GM12878 (cell line): ENCODE data around the gene TSC22D3.

Experiments
- CTCF ChIP-seq, 3 experiments: IDR thresholded peaks in 2 of 3; conservative IDR thresholded peaks in 1 of 3; 2 replicates each; pipeline ENCODE4 v1.5.1; 2011; ENCODE audit warnings: low read depth in 3 of 3, low read length in 3 of 3, mild to moderate bottlenecking in 3 of 3, control low read depth in 2 of 3, moderate library complexity in 2 of 3, inconsistent platforms in 1 of 3, mixed read lengths in 1 of 3; ENCODE audit not compliant: control insufficient read depth in 2 of 3, insufficient read depth in 1 of 3; ENCODE audit errors: extremely low read depth in 1 of 3
- EZH2 ChIP-seq: IDR thresholded peaks from 2 replicates; pipeline ENCODE4 v1.6.1; 2012; ENCODE audit warnings: low read depth, mild to moderate bottlenecking, control low read depth, inconsistent platforms, low read length, borderline replicate concordance; ENCODE audit not compliant: control insufficient read depth
- IKZF1 ChIP-seq: fragments of 450-650 bp; conservative IDR thresholded peaks from 2 replicates; pipeline ENCODE4 v1.6.1; 2017; ENCODE audit warnings: antibody characterized with exemption, mild to moderate bottlenecking
- PML ChIP-seq: IDR thresholded peaks from 2 replicates; pipeline ENCODE4 v1.6.1; 2012; ENCODE audit warnings: low read length, inconsistent platforms
- POLR2A ChIP-seq: IDR thresholded peaks from 2 replicates; pipeline ENCODE4 v1.6.1; 2011; ENCODE audit warnings: low read depth, mild to moderate bottlenecking, low read length
- POLR2AphosphoS2 ChIP-seq: IDR thresholded peaks from 2 replicates; pipeline ENCODE4 v1.6.1; 2011; ENCODE audit warnings: low read depth, mild to moderate bottlenecking, low read length, improper control_type of control experiment, moderate library complexity
- POLR2AphosphoS5 ChIP-seq: IDR thresholded peaks from 2 replicates; pipeline ENCODE4 v1.6.1; 2011; ENCODE audit warnings: mild to moderate bottlenecking, low read length, inconsistent platforms
- SREBF1 ChIP-seq: IDR thresholded peaks from 2 replicates; pipeline ENCODE4 v1.6.1; 2012; ENCODE audit warnings: mild to moderate bottlenecking, low read length
- TBL1XR1 ChIP-seq: IDR thresholded peaks from 2 replicates; pipeline ENCODE4 v1.6.1; 2012; ENCODE audit warnings: low read depth, low read length, improper control_type of control experiment
- ZNF274 ChIP-seq: IDR thresholded peaks from one replicate; pipeline ENCODE4 v1.8.0; 2011; ENCODE audit not compliant: insufficient read length, insufficient read depth
- ZNF384 ChIP-seq: IDR thresholded peaks from 2 replicates; pipeline ENCODE4 v1.6.1; 2012; ENCODE audit warnings: low read depth, mild to moderate bottlenecking, low read length, improper control_type of control experiment, borderline replicate concordance
- TF ChIP-seq, protein P1 (sequence below): IDR thresholded peaks from 2 replicates; pipeline ENCODE4 v1.6.1; 2011; ENCODE audit warnings: mild to moderate bottlenecking, low read depth, low read length, moderate library complexity; ENCODE audit not compliant: insufficient replicate concordance
- TF ChIP-seq, protein P2 (sequence below): IDR thresholded peaks from 2 replicates; pipeline ENCODE4 v1.6.1; 2011; ENCODE audit warnings: low read depth, low read length, improper control_type of control experiment, borderline replicate concordance

GRCh38 chrX:107718156-107718621, 57.4 kb downstream of the TSC22D3 start:
- TF ChIP-seq POLR2AphosphoS5 = no peak
- TF ChIP-seq POLR2AphosphoS2 = no peak
- TF ChIP-seq, protein P1, sequence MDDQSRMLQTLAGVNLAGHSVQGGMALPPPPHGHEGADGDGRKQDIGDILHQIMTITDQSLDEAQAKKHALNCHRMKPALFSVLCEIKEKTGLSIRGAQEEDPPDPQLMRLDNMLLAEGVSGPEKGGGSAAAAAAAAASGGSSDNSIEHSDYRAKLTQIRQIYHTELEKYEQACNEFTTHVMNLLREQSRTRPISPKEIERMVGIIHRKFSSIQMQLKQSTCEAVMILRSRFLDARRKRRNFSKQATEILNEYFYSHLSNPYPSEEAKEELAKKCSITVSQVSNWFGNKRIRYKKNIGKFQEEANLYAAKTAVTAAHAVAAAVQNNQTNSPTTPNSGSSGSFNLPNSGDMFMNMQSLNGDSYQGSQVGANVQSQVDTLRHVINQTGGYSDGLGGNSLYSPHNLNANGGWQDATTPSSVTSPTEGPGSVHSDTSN = no peak
- TF ChIP-seq SREBF1 = no peak
- TF ChIP-seq CTCF (IDR thresholded peaks at IDR 0.05 in 2 of 3, conservative IDR thresholded peaks at IDR 0.05 in 1 of 3; ENCODE audit: control insufficient read depth in 2 of 3, extremely low read depth in 1 of 3, insufficient read depth in 1 of 3, low read depth in 3 of 3, low read length in 3 of 3) = peak; percentile 67 to 81 (median 70); a peak in 5 of 6 replicates
- no peak for TF ChIP-seq ZNF274
- TF ChIP-seq POLR2A = no peak
- no peak for TF ChIP-seq TBL1XR1
- no peak; the same call in 1 of the 2 replicates for TF ChIP-seq PML
- TF ChIP-seq, protein P2, sequence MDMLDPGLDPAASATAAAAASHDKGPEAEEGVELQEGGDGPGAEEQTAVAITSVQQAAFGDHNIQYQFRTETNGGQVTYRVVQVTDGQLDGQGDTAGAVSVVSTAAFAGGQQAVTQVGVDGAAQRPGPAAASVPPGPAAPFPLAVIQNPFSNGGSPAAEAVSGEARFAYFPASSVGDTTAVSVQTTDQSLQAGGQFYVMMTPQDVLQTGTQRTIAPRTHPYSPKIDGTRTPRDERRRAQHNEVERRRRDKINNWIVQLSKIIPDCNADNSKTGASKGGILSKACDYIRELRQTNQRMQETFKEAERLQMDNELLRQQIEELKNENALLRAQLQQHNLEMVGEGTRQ = no peak
- TF ChIP-seq IKZF1 = no peak
- no peak for TF ChIP-seq EZH2
- no peak for TF ChIP-seq ZNF384
